HuH-7 (cell line): ENCODE data around the gene TH.

Source experiments
- DNase-seq: peaks from one replicate; pipeline ENCODE4 v3.0.0; 2011; ENCODE audit warnings: low spot score

The TH gene

DNA sequence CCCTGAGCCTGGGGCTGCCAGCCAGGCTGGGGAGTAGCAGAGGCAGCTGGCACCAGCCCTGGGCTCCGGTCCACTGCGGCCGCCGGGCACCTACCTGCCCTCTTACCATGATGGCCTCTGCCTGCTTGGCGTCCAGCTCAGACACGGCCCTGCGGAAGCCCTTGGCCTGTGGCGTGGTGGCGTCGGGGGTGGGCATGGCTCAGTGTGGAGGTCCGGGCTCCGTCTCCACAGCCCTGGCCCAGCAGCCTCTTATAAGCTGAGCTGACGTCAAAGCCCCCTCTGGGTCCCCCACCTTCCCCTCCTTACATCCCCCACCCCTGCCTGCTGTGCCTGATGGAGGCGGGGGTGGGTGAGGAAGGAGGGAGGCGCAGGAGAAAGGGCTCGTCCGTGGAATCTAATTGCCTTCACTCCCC is at the start of gene TH:
TSS of gene TH (minus strand) at position 225 of the 413 bp plus-strand sequence. CDS start at position 196, 29 bp downstream.
- DNase-seq: no peak

DNA sequence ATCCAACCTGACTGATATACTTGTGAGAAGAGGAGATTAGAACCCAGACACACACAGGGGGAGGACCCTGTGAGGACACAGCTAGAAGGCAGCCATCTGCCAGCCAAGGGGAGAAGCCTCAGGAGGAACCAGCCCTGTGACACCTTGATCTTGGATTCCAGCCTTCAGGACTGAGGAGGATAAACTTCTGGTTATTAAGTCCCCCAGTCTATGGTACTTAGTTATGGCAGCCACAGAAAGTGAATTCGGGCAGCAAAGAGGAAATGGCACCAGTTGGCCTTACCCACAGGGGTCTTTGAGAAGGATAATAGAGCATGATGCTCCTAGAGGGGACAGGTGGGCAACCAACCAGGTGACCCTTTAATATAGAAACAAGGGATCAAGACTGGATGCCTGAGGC is 49.4 kb upstream of the TH start:
- no peak for DNase-seq

DNA sequence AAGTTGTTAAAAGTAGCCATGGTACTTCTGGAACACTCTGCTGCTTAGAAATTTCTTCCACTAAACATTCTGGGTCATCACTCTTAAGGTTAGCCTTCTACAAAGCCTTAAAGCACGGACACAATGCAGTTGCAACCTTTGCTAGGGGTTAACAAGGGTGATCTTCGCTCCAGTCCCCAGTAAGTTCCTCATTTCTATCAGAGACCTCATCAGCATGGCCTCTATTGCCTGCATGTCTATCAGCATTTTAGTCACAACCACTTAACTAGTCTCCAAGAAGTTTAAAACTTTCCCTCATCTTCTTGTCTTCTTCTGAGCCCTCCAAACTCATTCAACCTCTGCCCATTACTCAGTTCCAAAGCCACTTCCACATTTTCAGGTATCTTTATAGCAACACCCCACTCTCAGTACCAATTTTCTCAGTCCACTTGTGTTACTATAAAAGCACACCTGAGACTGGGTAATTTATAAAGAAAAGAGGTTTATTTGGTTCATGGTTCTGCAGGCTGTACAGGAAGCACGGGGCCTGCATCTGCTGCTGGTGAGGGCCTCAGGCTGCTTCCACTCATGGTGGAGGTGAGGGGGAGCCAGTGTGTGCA is 48.7 kb upstream of the TH start:
- DNase-seq: no peak

DNA sequence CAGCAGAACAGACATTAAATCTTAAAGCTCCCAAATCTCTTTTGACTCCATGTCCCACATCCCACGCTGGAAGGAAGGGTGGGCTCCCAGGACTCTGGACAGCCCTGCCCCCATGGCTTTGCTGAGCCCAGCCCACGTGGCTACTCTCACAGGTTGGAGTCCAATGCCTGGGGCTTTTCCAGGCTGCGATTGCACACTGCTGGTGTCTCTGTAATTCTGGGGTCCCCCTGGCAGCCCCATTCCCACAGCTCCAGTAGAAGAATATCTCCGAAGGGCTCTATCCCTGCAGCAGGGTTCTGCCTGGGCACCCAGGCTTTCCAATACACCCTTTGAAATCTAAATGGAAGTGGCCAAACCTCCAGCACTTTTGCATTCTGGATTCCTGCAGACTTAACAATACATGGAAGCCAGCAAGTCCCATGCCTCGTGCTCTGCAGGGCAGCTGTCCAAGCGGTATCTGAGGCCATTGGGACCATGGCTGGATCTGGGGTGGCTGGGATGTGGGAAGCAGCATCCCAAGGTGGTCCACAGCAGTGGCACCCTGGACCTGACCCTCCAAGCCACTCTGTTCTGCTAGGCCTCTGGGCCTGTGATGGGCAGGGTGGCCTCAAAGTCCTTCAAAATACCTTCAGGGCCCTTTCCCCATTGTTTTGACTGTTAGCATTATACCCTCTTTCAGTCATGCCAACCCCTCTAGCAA is 47.9 kb upstream of the TH start:
- DNase-seq: no peak

DNA sequence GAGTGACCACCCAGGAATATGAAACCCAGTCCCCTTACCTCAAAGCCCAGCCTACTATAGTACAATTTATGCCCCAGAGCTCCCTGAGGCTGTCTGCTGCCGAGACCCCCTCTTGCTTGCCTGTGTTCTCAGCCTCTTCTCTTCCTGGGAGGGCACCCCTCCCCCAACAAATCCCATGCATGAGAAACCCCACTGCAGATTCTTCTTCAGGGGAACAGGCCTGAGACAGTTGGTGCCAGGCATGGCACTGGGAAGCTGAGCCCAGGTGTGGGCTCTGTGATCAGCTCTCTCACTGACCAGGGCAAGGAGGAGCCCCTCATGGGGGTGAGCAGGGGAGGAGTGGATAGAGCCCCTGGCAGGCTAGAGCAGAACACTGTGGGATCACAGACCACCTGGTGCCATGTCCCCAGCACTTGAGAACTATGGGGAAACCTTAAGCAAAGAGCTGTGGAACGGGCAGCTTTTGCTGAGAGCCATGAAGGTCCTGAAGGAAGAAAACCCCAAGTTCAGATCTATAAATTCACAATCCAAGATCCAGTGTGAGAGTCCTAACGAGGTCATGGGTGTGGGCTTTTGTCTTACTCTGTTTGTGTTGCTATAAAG is 46.5 kb upstream of the TH start:
- DNase-seq: no peak

DNA sequence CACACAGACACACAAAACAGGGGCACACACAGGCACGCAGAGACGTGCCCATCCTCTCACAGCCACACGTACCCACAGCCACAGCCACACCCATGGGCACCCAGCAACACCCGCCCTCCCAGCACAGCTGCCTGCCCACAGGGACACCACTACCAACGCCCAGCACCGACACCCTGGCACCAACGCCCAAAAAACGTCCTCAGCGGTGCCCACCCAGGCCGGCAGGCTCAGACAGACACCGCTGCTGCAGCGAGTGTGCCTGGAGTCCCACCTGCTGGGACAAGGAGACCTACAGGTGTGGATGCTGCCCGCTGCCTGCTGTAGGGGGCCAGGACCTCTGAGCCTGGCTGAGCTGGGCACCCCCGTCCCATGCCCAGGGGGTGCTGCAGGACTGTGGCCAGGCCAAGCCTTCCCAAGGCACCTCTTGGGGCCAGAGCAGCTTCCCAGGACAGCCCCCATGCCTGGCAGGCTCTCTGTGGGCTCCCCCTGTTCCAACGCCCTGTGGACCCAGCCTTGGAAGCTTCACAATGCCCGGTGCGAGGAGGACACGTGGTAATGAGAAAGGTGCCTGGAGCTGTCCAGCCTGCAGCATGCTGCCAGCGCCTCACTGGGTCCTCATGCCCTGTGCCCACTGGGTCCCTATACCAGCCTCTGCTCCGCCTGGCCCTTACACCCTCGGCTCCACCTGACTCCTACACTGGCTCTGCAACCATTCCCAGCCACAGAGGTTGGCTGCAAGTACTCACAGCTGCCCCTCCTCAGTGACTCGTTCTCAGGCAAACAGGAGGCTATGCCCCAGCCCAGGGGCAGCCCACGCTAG is 45.8 kb upstream of the TH start:
- DNase-seq: no peak

DNA sequence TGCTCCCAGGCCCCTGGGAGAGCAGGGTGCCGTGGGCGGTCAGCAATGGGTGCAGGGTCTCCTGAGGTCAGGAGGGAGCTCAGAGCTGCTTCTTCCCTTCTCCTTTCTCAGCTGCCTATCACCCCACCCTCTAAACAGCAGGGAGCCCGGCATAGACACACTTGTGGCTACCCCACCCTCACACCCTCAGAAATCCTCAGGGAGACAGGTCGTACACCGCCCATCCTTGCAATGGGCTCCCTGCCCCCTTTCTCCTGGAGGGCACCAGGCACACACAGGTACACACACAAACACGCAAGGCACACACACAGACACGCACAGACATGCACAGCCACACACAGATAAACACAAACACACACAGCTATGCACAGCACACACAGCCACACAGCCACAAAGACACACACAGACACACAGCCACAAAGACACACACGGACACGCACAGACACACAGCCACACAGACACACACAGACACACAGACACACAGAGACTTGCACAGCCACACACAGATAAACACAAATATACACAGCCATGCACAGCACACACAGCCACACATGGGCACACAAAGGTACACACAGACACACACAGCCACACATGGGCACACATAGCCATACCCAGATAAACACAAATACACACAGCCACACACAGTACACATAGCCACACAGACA is 44.9 kb upstream of the TH start:
- DNase-seq: no peak

DNA sequence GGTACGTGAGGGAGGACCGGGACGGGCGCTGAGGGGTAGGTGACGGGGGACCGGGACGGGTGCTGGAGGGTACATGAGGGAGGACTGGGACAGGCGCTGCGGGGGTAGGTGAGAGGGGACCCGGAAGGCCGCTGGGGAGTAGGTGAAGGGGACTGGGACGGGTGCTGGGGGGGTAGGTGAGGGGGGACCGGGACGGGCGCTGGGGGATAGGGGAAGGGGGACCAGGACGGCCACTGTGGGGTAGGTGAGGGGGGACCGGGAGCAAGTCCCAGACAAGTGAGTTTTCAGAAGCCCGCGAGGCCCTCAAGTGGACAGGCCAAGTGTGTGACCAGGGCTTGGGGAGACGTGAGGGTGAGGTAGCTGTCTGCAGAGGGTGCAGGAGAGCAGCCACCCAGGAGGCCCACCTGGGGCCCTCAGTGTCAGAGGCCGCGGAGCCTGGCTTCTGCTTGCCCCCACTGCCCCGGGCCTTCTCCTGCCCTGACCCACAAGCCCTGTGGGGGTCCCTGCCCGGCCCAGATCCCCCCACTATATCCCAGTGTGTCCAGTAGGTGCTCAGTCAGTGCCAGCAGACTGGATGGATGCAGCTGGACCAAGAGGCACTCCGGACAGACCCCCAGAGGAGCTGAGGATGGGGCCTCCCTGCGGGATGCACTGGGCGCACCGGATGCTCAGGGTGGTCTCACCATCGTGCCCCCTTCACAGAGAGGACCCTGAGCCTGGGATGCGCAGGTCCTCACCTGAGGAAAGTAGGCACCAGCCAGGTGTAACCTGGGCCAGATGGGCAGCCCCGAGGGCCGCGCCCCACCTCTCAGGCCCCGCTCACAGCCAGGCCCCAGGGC is 44.2 kb upstream of the TH start:
- DNase-seq: no peak

DNA sequence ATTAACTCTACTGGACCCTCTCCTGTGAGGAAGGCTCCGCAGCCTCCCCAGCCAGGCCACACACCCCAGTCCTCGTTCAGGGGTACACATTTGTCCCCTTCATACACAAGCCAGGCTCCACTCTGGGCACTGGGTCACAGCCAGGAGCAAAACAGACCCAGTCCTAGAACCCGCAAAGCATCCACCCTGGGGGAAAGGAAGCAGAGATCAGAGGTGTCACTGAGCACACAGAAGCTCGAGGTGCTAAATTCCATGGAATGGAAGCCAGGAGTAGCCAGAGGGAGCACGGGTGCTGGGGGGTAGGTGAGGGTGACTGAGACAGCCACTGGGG is 43.6 kb upstream of the TH start:
- no peak for DNase-seq

DNA sequence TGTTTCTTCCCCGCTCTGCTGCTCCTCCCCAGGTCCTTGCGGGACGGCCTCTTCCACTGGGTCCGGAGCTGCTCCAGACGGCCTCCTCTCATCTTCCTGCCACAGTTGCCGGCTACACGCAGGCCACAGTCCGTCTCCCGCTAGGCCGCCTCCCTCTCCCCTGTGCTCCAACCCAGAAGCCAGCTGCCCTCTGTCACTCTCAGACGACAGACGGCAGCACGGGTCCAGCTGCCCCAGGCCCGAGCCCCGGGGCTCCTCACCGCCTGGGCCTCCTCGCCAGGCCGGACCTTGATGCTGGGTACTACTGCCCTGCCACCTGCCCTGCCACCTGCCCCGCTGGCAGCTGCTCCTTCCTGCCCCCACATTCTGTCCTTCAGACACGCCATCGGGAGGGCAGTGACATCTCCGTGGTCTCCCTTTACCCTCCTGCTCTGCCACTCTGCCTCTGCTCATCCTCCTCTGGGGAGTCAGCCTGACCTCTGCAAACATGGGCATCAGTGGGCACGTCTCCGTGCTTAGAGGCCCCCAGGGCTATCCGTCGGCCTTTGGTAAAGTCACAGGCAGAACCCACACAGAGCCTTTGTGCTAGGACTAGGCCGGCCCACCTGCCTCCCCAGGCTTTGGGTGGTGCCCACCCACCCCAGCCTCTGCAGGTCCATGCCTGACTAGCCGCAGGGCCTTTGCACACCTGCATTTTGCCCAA is 43.1 kb upstream of the TH start:
- no peak for DNase-seq

DNA sequence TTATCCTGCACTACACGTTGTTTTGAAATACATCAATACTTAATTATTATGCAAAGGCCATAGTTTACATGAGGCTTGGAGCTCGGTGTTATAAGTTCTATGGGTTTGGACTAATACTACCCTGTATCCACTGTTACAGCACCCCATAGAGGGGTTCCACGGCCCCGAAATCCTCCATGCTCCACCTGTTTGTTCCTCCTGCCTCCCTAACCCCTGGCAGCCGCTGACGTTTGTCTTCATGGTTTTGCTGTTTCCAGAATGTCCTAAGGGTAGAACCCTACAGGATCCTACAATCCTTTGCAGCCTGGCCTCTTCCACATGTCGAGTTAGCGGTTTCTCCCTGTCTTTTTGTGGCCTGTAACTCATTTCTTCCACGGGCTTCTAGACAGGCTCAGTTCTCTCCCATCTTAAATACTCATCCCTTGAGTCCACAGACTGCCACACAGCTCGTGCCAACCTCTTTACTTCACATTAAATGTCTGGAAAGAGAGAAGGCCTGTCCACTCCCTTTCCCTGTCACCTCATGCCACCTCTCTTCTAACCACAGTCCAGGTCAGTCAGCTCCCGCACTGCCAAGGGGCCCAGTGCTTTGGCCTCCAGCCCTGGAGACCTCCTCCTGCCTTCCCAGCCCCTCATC is 42.4 kb upstream of the TH start:
- no peak for DNase-seq

DNA sequence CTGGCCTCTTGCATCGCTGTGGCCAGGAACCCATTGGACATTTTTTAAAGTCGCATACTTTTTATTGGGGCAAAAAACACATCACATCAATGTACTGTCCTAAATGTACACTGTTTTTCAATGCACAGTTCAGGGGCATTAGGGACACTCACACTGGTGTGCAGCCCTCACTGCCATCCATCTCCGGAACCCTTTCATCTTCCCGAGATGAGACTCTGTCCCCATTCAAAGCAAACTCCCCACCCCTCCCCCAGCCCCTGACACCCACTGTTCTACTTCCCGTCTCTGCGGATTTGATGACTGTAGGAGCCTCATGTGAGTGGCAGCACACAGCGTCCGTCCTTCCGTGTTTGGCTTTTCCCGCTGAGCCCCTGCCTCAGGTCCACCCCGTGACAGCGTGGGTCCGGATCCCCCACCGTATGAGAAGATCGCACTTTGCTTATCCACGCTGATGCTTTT is 41.8 kb upstream of the TH start:
- DNase-seq: no peak

DNA sequence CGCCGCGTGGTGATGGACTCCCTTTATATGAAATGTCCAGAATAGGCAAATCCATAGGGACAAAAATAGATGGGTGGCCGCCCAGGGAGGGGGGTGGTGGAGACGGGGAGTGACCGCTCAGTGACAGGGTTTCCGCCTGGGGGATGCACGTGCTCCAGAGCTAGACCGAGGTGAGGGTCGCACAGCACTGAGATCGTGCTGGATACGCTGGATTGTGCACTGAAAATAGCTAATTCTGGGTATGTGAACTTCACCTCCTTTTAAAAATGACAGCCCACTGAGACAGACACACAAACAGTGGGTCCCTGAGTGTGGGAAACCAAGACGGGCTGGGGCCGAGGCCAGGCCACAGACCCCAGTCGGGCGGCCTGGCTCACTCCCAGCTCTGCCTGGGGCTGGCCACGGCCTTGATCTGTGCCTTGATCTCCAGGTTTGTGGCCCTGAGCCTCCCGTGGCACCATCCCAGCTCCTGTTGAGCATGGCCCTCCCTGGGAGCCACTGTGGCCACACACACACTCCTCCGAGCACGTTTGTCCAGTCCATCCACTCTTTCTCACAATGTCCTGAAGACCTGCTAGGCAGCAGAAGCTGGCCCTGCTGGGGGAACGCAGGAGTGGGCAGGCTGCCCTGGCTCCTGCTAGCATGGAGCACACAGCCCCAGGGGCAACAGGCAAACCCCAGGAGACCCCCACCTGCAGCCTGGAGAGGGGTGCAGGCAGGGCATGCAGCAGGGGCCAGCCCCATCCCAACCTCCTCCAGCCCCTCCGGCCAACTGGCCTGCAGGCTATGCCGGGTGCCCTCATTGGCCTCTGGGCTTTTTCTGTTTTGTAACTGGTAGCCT is 41.0 kb upstream of the TH start:
- no peak for DNase-seq

DNA sequence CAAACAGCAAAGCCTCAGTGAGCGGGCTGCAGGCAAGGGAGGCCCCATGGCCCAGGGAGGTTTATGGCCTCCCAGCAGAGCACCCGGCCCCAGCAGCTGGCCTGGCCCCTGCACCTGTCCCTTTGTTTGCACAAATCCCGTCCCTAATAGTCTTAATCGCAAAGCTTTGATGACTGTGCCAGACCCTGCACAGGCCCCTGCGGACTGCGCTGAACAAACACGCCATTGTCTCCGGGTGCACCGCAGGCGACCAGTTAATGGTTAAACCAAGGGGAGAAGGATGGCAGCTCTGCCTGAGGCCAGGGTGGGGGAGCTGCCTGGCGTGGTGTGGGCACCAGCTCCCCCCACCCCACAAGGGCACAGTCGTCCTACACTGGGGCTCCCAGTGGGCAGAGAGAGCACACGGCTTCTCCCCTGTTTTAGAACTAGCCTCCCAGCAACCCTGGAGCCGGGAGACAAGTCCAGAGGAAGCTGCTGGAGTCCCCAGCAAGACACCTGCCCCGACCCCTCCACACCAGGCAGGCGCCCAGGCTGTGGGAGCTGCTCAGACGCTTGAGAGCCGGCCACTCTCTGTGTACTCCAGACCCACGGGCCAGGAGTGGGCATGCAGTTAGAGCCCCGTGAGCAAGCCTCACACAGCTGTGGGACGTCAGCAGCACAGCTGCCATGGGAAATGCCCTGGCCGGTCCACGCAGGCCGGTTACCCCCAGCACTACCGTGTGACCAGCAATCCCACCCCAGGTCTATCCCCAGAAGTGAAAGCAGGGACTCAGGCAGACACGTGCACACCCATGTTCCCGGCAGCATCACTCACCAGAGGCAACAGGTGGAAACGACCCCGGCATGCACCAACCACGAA is 39.7 kb upstream of the TH start:
- peak; percentile 91 for DNase-seq

DNA sequence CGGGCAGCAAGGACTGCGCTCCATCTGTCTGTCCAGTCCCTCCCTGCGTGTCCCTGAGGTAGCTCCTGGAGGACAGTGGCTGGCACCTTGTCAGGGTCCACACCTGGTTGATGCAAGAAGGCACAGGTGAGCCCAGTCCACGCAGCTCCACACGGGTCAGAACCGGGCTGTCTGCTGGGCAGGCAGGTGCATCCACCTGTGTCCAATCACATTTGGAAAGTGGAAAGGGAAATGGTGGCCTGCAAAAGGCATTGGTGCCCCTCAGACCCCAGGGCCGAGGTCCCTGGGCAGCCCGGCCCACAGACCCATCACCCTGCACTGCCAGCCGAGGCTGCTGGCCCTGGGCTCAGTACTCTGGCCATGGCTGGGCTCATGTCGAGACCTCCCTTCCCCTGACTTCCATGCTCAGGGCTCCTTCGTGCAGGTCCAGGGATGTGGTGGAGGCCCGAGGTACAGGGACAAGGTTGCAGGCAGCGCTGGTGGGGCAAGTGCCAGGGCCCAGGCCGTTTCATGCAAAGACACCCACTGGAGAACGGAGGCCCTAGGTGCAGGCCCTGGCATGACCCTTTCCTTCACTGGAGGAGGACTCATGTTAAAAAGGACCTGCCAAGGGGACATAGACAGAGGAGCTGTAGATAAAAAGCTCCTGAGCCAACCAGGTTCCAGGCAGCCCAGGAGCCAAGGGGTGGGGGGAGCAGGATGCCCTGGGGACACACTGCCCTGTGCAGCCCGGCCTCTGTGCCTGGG is 38.9 kb upstream of the TH start:
- DNase-seq: no peak

DNA sequence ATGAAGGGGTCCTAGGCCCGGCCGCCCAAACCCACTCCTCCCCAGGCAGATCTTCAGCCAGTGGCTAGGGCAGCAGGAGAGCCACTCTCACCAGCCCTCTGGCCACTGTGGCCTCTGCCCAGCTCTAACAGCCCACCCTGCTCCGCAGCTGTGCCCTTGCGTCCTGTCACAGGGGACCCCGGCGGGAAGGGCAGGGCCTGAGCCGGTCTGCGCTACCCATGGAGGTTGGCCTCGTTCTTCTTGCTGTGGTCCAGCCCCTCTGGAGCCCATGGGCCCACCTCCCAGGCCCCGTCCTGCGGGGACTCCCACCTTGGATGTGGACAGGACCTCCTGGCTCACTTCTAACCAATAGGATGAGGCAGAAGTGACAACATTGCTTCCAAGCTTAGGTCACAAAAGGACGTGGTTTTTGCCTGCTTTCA is 38.3 kb upstream of the TH start:
- no peak for DNase-seq

DNA sequence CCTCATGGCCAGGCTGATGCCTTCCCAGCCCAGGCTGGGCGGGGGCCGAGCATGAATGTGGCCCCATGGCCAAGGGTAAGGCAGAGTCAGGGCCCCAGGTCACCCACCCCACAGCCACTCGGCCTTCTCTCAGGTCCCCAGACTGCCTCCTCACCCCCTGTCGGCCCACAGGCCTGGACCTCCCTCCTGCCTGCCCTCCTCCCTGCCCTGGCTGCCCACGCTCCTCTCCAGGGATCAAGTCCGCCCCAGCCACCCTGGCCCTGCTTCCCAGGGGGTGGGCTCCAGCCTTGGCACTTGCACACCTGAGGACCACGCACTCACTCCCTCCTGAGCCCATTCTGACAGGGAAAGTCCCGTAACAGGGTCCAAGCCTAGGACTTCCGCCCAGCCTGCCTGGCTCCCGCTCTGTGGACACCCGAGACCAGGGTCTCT is 37.8 kb upstream of the TH start:
- no peak for DNase-seq
